KOPT-K1 (cell line): ENCODE results near the gene TNFRSF8.

ENCODE experiments used
- H3K27ac ChIP-seq: fragments of 200-600 bp; sonication (generic); 2 replicates; pipeline ENCODE4 v1.5.1; 2016; ENCODE audit warnings: antibody characterized with exemption, mild to moderate bottlenecking, low read depth, low read length; ENCODE audit not compliant: poor library complexity, severe bottlenecking
- H3K36me3 ChIP-seq: fragments of 200-600 bp; sonication (generic); 2 replicates; pipeline ENCODE4 v1.5.1; 2017; ENCODE audit warnings: antibody characterized with exemption, mild to moderate bottlenecking, low read length, moderate library complexity; ENCODE audit not compliant: insufficient read depth
- H3K9me3 ChIP-seq: fragments of 200-600 bp; sonication (generic); 2 replicates; pipeline ENCODE4 v1.5.1; 2017; ENCODE audit warnings: antibody characterized with exemption, low read length, mild to moderate bottlenecking; ENCODE audit not compliant: insufficient read depth, poor library complexity, severe bottlenecking

TNFRSF8 gene

DNA sequence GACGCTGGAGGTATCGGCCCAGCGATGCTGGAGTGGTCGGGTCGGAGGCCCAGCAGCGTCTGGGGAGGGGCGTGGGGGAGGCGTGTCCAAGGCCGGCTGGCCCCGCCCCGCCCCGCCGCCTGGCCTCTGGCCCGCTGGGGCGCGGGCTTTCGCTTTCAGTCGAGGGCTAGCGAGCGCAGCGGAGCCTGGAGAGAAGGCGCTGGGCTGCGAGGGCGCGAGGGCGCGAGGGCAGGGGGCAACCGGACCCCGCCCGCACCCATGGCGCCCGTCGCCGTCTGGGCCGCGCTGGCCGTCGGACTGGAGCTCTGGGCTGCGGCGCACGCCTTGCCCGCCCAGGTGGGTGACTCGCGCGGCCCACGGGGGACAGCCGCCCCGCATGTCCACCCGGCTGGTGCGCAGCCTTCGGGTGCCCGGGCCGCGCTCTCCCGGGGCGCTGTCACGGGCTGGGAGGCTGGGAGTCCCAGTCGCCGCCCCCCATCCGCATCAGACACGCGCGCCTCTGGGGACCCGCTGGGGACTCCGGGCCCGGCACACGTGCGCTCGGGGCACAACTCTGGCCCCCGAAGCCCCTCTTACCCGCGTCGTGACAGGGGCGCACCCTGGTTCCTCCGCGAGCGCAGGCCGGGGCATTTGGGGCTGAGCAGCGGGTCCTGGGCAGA, 103.9 kb downstream of the TNFRSF8 start, which contains the start of gene TNFRSF1B:
Gene TNFRSF1B (plus strand): TSS at position 158 of the 659 bp plus-strand sequence. CDS start 101 bp downstream, at position 259.
- Histone ChIP-seq H3K27ac (no peak within 1 kb of the TSS), H3K9me3 (no peaks in the 10 kb centered on the region)

DNA sequence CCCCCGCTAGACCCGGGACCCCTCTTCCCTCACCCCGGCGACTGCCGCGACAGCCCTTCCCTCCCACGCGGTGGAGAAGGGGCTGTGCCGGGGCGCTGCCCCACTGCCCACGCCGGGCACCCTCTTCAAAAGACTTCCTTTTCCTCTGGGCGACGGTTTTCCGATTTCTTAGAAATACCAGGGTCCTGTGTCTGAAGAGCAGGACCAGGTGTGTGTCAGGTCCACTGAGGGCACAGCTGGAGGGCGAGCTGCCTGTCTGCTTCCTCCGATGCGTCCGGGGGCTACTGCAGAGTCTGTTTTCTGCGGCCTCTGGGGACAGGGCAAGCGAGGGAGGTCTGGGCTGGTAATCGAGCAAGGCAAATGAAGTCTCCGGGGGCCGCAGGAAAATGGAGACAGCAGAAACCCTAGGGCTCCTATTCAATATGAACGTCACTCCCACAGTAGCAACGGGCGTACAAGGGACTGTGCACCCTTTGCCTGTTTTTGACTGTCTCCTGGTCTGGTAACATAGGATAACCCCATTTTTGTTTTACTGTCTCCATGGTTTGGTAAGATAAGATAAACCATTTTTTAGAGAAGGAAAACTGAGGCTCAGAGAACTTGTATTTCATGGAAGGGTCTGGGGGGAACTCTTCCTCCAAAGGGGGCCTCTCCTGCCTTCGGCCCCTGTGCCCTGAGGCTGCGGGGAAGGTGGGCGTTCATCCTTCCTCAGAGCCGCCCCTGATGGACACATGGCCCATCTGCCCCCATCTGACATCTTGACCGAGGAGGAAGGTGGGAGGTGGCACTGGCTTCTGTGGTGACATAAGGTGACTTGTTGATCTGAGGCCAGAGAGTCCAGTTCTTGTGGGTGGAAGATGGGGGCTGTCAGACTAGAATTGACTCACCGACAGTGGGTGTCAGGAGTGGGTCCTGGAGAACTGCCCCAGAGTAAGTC, 104.7 kb downstream of the TNFRSF8 start:
- no peaks in the 10 kb centered on the region for H3K9me3 ChIP-seq
- no peak overlapping the region for H3K27ac ChIP-seq
- no peaks in the 10 kb centered on the region for H3K36me3 ChIP-seq

More for the DNA sequence above, 103.9 kb downstream of the TNFRSF8 start, which contains the start of gene TNFRSF1B:
- no peaks in the 10 kb centered on the region for H3K36me3 ChIP-seq

DNA sequence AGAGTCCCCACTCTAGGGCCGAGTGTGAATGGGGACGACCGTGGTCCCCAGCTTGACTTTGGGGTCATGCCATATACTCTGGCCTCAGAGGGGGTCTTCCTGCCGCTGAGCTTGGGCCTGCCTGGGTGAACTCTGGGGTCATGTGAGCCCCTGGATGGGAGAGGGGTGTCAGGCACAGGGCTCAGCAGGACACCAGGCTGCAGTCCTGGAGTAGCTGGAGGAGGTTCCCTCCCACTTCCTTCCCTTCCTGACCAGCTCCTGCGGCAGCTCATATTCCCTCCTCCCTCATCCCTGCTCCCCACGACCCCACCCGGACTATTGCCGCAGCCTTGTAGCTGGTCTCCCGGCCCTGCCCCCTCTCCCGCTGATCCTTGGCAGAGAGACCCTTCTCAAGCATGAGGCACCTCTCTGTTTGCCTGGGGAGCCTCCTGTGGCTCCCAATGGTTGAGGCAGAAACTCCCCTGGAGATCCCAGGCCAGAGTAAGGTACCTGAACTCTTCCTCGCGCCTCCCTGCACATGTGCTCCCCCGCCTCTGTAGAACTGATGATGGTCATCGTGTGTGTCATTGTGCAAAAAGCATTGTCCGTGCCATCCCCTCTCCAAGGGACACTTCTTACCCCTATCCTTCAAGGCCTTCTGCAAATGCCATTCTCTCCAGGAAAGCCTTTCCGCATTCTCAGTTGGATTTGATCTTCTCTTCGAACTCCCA, 105.5 kb downstream of the TNFRSF8 start:
- Histone ChIP-seq H3K27ac (no peak overlapping the region), H3K36me3 (no peaks in the 10 kb centered on the region), H3K9me3 (no peaks in the 10 kb centered on the region)

DNA sequence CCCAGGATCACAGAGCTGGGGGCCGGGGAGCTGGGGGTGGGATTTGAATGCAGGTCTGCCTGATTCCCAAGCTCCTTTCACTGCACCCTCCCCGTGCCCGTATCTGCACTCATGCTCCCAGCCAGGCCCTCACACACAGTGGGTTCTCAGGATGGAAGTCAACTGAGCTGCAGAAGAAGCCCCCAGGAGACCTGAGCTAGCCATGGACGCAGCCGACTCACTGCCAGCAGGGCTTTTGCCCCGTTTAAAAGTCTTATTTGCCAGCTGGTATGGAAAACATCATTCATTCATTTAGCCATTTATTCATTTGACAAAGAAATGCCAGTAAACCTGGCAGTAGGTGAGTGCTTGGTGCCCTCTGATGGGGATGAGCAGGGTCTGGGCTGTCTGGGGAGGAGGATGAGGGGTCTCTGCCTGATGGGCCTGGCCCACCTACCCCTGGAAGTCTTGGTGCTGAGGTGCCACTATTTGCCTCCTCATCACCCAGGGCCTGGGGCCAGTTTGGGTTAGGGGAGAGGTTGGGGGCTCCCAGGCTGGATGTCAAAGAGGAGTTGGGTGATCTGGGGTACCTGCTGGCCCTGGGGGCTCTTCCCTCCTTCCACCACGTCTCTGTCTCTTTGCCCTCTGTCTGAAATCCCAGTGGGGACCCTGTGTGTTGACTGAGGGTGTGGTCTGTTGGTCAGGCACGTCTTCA, 106.5 kb downstream of the TNFRSF8 start:
- Histone ChIP-seq H3K27ac (no peak overlapping the region), H3K36me3 (no peaks in the 10 kb centered on the region), H3K9me3 (no peaks in the 10 kb centered on the region)

DNA sequence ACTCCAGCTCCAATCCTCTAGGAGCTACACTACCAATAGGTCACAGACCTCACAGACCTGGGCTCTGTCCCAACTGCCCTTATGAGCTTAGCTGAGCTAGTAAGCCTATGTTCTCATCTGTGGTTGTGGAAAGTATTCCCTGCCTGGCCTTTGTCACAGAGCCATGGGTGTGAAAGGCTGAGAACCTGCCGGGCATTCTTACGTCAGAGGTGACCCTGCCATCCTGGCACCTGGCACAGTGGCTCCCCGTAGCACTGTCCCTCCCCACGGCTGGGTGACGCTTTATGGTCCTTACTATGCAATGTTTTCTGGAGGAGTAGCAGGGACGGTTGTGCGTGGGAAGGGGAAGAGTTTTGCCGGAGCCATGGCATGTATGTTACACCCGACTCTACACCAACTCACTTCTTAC, 107.2 kb downstream of the TNFRSF8 start:
- Histone ChIP-seq H3K9me3 (no peaks in the 10 kb centered on the region), H3K36me3 (no peaks in the 10 kb centered on the region), H3K27ac (no peak overlapping the region)

DNA sequence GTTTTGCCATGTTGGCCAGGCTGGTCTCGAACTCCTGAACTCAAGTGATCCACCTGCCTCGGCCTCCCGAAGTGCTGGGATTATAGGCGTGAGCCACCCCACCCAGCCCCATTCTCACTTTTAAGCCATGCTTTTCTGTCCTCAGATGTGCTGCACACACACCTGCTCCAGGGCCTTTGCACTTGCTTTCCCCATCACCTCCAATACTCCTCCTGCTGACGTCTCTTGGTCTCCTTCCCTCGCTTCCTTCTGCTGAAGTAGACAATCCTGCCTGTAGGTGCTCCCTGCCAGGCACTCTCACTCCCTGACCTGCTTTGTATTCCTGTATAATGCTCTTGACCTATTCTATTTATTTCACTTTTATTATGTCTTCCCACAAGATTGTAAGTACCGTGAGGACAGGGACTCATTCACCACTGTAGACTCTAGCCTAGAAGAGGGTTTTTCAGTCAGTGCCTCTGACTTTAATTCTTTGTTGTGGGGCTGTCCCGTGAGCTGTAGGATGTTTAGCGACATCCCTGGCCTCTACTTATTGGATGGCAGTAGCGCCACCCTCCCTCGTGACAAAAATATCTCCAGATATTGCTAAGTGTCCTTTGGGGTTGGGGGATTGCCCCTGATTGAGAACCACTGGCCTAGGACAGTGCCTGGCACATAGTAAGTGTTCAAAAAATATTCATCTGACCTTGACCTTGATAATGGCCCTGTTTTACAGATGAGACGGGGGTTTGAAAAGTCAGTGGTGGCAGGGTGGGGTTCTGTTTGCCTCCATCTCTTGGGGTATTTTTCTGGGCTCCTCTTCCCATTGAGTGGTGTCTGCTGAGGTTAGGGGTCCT, 108.3 kb downstream of the TNFRSF8 start:
- Histone ChIP-seq H3K27ac (no peak overlapping the region), H3K36me3 (no peaks in the 10 kb centered on the region), H3K9me3 (no peaks in the 10 kb centered on the region)

DNA sequence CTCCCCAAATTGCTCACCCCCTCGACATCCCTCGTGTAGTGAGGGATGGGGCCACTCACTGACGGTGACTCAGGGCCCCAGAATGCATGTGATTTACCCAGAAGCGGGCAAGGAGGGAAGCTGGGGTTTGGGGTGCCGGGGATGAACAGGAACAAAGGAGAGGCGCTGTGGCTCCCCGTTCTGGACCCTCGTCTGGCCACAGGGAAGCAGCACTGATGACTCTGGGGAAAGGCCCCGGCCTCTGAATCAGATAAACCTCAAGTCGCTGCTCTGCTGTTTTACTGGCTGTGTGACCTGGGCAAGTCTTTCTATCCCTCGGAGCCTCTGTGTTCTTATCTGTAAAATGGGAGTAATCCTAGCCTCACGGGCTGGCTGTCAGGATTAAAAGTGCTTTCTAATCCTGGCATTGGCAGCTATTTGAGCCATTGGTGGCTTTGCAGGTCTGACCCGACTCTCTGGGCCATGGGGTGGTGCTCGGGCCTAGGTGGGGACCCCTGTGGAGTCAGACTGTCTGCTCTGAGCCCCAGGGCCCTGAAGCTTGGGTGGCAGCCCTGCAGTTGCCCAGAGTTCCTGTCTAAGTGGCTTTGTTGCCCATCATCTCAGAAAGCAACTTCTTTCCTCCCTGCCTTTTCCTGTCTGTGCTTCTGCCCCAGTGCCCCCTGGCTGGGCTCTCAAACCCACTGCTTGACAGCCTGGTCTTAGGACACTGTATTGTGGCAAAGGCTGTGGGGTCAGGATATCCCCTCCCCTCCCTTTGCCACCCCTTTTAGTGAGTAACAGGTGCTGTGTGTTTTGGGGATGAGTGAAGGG, 109.1 kb downstream of the TNFRSF8 start:
- Histone ChIP-seq H3K27ac (no peak overlapping the region), H3K36me3 (no peaks in the 10 kb centered on the region)

DNA sequence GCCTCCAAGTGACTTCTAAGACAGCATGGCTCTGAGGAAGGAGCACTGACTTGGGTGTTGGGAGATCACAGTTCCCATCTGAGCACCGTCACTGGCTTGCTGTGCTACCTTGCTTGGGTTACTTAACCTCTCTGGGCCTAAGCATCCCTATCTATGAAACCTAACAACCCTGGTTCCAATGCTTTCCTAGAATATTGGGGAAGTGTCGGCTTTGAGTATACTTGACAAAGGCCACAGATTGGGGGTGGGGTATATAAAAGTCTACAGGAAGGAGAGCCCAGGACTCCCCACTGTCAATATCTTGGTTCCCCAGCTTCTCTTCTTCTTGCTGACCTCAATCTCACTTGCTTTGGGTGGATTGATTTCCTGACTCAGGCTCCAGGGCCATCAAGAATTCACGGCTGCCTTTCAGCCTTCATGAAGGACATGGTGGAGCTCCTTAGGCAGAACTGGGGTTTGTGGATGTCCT, 110.0 kb downstream of the TNFRSF8 start:
- H3K27ac ChIP-seq = peak overlapping the region; percentile 5
- no peaks in the 10 kb centered on the region for H3K9me3 ChIP-seq
- no peaks in the 10 kb centered on the region for H3K36me3 ChIP-seq

More for the DNA sequence above, 109.1 kb downstream of the TNFRSF8 start:
- H3K9me3 ChIP-seq = no peaks in the 10 kb centered on the region

DNA sequence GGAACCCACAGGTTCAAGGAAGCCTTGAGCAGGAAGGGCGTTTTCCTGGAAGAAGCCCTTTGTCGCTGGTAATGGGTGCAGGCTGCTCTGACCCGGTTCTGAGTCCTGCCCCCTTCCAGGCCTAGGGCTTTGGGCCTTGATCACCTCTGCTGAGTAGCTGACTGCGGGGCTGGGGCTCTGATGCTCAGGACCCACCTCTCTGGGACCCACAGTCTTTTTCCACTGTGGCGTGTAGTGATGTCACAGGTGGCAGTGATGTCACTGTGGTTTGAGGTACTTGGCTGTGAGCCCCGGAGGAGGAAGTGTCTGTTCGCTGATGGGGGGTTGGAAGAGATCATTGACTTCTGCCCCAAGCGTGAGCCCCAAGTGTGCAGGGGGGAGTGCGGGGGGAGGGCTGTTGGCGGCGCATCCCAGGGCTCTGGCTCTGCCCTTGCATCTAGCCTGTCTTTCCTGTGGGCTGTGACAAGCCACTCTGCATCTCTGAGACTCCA, 110.6 kb downstream of the TNFRSF8 start:
- no peaks in the 10 kb centered on the region for H3K9me3 ChIP-seq
- H3K36me3 ChIP-seq = no peaks in the 10 kb centered on the region
- peak overlapping the region; percentile 5 for H3K27ac ChIP-seq

DNA sequence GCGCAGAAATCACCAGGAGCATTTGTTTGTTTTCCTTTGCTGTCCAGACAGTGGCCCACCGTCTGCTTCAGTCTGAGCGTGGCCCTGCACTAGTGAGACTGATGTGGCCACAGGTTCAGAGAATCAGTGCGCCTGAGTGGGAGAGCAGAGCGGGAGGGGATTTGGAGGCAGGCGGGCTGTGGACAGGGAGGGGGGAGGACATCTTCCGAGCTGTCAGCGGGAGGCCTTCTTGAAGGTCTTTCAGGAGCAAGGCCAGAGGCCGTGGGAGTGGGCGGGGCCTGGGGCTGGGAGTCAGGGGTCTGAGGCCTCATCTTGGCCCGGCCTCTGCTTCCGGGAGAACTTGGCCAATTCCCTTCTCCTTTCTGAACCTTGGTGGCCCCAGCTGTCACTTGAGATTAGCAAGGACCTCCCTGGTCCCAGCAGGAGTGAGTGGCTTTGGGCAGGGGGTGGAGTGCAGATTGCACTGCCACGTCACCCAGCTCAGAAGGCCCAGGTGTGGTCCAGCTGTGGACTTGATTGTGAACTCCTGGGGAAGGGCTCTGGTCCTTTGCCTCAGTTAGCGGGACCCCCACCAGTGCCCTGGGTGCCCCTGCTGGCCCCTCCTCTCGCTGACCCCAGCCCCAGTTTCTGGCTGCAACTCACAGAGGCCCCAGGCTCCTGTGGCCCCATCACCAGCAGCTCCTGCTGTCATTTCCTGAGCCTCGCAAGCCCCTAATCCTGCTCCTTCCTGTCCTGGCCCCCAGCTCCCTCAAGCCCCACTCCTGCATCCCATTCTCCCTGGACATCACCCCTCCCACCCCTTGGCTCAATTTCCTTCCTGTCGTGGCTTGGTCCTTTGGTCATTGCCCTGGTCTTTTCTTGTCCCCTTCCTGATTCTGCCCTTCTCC, 112.1 kb downstream of the TNFRSF8 start:
- H3K27ac ChIP-seq = peak overlapping the region; percentile 10
- H3K9me3 ChIP-seq = no peaks in the 10 kb centered on the region
- H3K36me3 ChIP-seq = no peaks in the 10 kb centered on the region

DNA sequence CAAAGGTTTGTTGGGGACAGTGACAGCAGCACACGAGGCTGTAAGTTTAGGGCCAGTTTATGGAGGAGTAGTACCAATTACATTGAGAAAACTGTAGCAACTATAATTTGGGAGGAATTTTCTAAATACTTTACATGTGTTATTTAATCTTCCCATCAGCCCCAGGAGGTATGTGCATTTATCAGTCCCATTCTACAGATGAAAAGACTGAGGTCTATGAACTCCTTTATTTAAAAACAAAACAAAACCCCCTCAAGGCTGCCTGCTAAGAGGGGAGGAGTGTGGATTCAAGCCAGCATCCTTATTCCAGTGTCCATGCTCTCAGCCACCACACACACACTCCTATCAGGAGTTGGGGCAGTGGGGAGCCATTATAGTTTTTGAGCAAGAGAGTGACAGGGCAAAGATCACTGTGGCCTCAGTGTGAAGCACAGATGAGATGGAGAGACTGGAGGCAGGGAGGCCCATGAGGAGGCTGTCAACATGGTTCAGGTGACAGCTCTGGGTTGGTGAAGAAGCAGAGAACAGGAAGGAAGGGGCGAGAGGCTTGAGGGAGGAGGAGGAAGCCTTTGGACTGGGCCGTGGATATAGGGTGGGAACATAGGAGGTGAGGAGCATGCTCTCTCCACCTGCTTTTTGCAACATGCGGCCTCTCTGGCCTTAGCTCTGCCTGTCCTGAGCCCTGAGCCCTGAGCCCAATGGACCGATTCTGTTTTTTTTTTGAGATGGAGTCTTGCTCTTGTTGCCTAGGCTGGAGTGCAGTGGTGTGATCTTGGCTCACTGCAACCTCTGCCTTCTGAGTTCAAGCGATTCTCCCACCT, 113.4 kb downstream of the TNFRSF8 start:
- no peaks in the 10 kb centered on the region for H3K36me3 ChIP-seq
- H3K9me3 ChIP-seq = no peaks in the 10 kb centered on the region
- H3K27ac ChIP-seq = no peak overlapping the region
